ENCODE data around the gene OR13C3.
"Not testable (repeated sequence)": the region's sequence is repeated elsewhere in the genome, so short reads cannot be mapped to it uniquely, and the experiment has no call there.

The OR13C3 gene

GRCh38 chr9:104536756-104537155 lies at the start of gene OR13C3:
TSS of gene OR13C3 (minus strand) at chr9:104536856. CDS start at chr9:104536723, 133 bp downstream.
- no peak for DNase-seq

GRCh38 chr9:104580562-104580961 lies 43.9 kb upstream of the OR13C3 start:
- no peak for DNase-seq

DNA sequence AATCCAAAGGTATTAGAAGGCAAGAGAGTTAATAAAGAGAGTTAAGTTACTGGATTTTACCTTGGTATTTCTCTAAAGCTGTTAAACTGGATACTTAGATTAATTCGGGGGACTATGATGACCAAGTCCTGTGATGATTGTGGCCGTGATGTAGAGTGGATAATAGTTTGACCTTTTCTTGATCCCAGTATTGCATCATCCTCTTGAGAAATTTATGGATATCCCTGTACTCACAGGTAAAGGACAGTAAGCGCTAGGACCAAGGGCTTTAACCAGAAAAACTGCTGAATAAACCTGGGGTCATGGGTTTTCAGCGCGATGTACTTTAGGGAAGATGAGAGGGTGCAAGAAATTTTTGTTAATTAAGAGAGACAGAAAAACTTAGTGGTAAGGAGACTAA lies 40.6 kb upstream of the OR13C3 start:
- no peak for DNase-seq

DNA sequence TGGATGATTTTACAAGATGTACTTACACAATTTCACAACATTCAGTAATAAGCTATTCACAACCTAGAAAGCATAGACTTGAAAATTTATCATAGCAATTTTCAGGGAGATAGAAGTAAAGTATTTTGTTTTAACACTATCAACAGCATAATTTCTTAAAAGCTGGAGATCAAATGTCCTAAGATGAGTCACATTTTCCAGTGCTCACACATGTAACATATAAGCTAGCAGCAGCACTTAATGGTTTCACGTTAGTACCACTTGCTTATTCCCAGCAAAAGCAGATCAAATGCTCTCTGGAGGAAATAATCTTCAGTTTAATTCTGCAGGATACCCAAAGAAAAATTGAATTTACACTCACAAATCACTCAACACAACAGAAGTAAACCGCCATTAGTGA lies 38.8 kb upstream of the OR13C3 start:
- no peak for DNase-seq

DNA sequence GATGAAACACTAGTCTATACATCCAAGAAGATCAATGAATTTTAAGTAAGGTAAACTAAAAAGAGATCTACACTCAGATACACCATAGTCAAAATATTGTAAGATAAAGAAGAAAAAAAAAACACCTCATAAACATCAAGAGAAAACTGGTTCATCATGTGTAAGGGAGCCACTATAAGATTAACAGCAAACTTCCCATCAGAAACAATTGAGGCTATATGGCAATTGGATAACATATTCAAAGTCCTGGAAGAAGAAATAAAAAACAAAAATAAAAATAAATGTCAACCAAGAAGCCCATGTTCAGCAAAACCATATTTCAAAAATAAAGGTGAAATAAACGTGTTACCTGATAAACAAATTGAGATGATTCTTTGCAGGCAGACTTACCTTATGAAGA lies 36.0 kb upstream of the OR13C3 start:
- no peak for DNase-seq

DNA sequence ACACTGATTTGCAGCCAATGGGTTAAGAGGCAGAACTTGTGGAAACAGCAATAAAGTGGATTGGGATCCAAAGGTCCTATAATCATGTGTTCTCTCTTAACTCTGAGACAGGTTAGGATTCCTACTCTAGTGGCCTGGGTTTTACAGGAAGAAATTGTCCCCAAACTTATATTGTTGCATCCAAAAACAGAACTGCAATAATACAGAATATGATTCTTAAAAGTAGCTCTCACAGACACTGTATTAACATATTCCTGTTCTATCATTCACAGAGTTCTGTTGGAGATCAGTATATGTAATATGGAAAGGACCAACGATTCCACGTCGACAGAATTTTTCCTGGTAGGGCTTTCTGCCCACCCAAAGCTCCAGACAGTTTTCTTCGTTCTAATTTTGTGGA lies 32.2 kb upstream of the OR13C3 start, which contains the start of gene OR13C8:
Gene OR13C8 (plus strand): TSS at position 301 of the 400 bp plus-strand sequence. CDS start 0 bp downstream, at position 301.
- no peak for DNase-seq

GRCh38 chr9:104564358-104564757 lies 27.7 kb upstream of the OR13C3 start:
- no peak for DNase-seq

DNA sequence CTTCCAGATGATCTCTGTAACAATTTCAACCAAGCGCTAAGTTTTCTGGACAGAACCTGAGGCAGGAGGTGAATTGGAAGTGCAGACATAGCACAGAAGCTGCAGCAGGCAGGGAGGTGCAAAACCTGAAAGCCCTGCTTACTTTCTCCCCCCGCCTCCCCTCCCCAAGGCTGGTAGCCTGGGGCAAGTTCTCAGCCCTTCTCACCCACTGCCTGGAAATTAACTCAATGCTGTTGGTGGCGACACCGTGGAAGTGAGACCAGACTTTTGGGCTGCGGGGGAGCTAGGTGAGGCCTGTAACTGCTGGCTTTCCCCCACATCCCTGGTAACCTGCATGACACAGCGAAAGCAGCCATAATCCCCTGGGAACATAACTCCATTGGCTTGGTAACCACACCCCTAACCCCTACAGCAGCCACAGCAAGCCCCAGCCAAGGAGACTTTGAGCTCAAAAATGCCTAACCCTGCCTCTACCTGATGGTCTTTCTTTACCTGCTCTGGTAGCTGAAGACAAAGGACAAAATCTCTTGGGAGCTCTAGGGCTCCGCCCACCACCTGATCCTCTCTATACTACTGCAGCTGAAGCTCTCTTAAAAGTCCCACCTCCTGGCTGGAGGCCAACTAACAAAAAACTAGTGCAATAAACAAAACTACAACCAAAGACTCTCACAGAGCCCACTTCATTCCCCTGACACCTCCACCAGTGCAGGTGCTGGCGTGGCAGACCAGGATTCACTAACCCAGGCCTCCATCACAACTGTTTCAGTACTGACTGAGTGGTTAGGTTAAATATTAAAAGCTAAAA lies 20.4 kb upstream of the OR13C3 start:
- no peak for DNase-seq

GRCh38 chr9:104555521-104555920 lies 18.9 kb upstream of the OR13C3 start:
- no peak for DNase-seq

GRCh38 chr9:104553261-104553660 lies 16.6 kb upstream of the OR13C3 start:
- DNase-seq, result no peak

- DNase-seq, result no peak
Measured at GRCh38 chr9:104544644-104545043, 8.0 kb upstream of the OR13C3 start.

DNA sequence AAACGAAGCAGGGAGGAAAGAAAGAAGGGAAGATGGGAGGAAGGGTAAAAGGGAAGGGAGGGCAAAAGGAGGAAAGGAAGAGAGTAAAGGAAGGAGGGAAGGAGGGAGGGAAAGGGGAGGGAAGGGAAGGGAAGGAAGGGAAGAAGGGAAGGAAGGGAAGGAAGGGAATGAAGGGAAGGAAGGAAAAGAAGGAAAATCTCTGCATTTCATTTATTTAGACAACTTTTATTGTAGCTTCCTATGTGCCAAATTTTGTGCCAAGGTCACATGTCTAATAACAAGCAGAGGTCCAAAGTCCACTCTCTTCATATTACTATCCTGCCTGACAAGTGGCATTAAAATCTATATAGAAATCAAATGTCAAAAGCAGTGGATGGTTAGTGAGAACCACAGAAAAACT lies 2.6 kb upstream of the OR13C3 start:
- no peak for DNase-seq

DNA sequence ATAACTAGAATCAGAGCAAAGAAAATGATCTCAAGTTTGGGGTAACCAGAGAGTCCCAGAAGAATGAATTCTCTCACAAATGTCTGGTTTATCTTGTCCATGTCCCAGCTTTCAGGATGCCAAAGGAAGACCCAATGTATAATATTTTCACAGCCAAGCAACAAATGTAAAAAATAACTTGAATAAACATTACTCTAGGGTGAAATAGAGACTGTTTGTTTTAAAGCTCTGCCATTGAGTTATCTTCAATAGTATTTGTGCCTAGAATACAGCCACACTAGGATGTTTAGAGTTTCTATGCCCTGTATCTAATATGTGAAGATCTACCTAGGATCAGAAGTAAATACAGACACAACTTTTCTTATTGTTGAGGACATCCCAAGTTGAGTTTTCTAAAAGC lies 9.5 kb downstream of the OR13C3 start, which contains the start of gene OR13C4:
Gene OR13C4 (minus strand): TSS at position 101 of the 400 bp plus-strand sequence. CDS start 0 bp downstream, at position 101.
- no peak for DNase-seq

- not testable (repeated sequence) for DNase-seq
Measured at GRCh38 chr9:104520241-104520640, 16.4 kb downstream of the OR13C3 start.

- no peak for DNase-seq
Measured at GRCh38 chr9:104514901-104515300, 21.8 kb downstream of the OR13C3 start.

GRCh38 chr9:104506565-104506964 lies 30.1 kb downstream of the OR13C3 start:
- DNase-seq, result no peak

- no peak for DNase-seq
Measured at GRCh38 chr9:104503963-104504362, 32.7 kb downstream of the OR13C3 start, which contains the start of gene OR13F1. TSS of gene OR13F1 (plus strand) at chr9:104504263. CDS start at chr9:104504263, 0 bp downstream.

DNA sequence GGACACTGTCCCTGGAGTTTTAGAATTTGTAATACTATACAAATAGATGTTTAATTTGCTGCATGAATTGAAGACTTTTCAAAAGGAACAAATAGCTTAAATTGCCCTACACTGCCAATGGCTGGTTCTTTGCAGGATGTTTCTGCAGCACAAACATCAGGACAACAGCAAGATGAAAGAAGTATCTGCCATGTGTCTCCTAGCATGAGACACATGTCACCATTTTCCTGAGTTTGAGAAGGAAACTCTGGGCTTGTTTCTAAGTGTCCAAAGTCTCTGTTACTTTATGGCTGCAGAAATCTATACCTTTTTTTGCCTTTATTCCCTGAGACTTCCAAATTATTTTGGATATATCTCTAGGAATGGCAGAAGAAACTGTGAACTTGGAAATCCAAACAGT lies 33.2 kb downstream of the OR13C3 start:
- no peak for DNase-seq

DNA sequence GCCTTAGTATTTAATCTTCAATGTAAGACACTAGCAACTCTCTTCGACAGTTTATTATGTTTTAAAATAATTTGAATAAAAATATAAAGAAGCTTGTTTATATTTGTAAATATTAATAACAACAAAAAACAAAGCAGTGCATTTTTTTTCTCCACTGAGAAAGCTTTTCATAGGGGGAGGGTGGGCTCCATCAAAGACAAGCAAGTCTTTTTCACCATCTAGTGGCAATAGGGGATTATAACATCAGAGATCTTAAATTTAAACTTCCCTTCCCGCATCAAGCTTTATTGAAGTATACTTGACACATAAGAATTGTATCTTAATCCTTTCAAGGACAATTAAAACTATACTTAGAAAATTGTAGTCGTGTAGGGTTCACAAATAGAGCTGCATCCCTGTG lies 41.8 kb downstream of the OR13C3 start:
- peak; percentile 15 for DNase-seq

Data from NCI-H446 treated with DMSO at 0.1 percent for 48 hours (cell line).